HG03457 (cell line): ENCODE measurements around the gene RAPGEF1.
"Not testable (repeated sequence)": the region's sequence is repeated elsewhere in the genome, so short reads cannot be mapped to it uniquely, and the experiment has no call there.

Experiments
- ATAC-seq: cut with Tn5 transposase; IDR thresholded peaks from one replicate; pipeline ENCODE4 v1.9.1; 2021; ENCODE audit warnings: moderate number of reproducible peaks; ENCODE audit not compliant: unreplicated experiment

RAPGEF1 gene

GRCh38 chr9:131731644-131732043 is 8.2 kb downstream of the RAPGEF1 start:
- no peak for ATAC-seq

DNA sequence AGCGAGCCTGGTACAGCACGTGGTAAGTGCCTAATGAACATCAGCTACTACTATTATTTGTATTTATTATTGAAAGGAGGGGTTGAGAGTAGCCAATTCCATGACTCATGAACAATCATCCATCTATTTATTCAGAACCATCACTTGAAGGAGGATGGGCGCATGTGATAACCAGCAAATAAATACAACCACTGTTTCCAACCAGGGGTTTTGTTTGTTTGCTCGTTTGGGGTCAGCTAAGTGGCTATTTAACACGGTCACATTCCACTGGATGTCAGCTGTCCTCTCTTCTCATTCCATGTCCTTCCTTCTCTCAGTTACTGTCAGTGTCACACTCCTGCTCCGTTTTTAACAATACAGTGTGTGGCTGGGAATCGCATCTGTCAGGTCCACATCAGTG is 8.6 kb downstream of the RAPGEF1 start:
- no peak for ATAC-seq

- ATAC-seq: no peak
Observed at GRCh38 chr9:131728961-131729360, 10.9 kb downstream of the RAPGEF1 start.

DNA sequence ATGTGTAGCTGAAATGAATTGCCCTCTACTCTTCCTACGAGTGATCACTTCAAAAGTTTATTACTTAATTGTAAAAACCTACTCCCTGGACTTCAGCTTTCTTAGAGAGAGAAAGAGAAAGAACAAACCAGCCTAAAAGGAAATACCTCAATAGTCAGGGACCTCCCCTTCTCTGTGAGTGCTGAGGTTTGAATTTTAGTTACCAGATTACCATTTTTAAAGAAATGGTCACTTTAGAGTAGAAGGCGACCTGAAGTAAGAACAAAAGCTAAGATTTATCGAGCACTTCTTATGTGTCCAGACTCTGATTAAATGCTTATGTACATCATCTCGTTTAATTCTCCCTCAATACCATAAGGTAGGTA is 11.3 kb downstream of the RAPGEF1 start:
- ATAC-seq: no peak

DNA sequence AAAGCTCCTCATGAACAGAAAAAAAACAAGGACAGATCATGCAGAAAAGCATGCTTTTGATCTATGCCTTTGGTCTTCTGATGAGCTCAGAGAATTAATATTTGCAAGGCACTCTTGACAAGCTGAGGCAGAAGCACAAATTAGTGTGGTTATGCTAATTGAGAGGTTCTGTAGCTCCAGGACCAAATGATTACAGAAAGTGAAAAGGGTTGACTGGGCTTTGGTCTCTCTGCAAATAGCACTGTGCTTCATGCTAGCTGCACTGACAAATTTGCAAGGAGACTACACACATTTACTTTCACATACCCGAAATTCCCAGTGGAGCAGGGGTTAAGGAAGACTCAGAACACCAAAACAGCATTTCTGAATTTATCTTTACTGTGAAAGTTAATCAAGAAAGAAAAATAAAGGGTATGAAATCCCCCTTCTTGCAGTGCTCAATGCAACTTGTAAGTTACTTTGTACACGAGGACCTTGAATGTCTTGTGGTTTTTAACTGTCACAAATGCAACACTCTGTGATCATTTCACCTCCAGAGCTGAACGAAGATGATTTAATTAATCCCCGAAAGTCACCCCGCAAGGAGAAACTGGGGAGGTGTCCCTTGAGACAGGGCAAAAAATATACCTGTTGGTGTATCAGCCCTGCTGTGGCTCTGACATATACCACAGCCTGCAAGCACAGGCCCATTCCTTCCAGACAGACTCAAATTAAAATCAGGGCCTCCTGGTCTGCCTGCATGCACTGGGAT is 11.9 kb downstream of the RAPGEF1 start:
- ATAC-seq: no peak

DNA sequence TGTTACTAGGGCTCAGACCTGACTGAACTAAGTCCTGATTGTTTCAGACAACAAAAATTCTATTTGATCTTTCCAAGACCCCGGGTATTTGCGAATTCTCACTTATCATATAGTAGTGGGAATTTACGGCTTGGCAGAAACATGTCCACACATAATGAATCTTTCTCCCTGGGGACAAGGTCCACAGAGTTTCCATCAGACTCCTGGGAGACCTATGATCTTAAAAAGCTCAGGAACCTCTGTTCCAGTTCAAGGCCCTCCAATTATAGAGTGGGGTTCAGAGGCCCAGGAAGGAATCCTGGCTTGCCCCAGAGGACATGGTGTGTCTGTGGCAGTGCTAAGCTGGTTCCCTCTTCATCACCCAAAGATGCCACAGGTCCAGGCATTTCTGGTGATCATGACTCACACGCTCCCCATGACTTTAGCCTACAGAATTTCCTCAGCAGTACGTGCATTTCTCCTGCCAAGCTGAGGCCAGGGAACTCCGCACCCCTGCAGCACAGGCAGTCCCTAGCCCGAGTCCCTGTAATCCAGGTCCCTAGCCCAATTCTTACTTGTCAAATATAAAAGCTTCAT is 12.6 kb downstream of the RAPGEF1 start:
- ATAC-seq: no peak

GRCh38 chr9:131724683-131725082 is 15.2 kb downstream of the RAPGEF1 start:
- no peak for ATAC-seq

- ATAC-seq: no peak
Observed at GRCh38 chr9:131723632-131724031, 16.2 kb downstream of the RAPGEF1 start.

- no peak for ATAC-seq
Observed at GRCh38 chr9:131722255-131722654, 17.6 kb downstream of the RAPGEF1 start.

GRCh38 chr9:131721076-131721475 is 18.8 kb downstream of the RAPGEF1 start:
- no peak for ATAC-seq

- no peak for ATAC-seq
Observed at GRCh38 chr9:131720330-131720729, 19.5 kb downstream of the RAPGEF1 start.

DNA sequence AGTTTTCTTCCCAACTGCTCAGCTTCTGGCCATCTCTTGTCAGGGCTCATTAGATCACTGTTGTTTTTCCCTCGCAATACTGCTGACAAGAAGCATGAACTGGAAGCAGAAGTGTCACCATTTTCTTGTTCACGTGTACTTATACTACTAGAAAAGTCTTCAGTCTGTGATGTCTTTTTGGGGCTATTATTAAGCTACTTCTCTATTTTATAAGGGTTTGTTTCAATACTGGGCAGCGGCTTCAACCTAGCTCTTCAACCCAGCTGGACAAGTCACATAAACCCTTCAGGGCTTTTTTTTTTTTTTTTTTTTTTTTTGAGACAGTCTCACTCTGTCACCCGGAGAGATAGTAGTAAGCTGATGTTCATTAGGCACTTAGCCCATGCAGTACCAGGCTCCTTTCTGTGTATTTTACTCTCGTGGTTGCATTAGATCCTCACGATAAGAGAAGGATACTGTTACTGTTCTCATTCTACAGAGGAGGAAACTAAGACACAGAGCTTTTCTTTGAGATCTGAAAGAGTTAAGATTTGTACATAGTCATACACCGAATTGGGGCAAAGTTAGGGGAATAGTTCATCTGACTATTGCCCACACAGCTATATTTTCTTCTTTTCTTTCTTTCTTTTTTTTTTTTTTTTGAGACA is 20.5 kb downstream of the RAPGEF1 start:
- ATAC-seq: no peak

DNA sequence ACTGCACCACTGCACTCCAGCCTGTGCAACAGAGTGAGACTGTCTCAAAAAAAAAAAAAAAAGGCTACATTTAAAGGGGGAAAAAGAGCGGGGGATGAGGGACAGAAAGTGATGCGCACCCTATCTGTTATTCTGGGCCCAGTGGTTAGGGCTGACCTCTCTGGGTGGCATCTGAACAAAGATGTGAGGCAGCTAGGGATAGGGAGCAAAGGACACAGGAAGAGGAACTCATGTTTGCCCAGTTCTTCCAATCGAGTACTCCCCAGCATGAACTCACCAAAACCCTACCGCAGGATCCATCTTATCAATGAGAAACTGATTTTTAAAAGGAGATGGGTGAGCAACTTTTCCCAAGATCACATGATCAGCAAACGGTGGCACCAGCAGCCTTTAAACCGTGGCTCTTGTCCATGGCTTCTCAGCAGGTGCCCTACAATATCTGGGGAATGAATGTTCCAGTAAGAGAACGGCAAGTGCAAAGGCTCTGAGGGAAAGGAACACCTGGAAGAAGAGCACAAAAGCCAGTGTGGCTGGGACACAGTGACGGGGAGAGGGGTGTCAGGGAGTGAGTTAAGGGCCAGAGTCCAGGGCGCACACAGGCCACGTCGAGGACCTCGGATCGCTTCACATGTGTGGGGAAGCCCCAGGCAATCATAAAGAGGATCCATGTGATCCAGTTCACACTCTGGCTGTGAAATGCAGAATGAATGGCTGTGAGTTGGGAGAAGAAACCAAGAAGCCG is 22.0 kb downstream of the RAPGEF1 start:
- ATAC-seq: no peak

DNA sequence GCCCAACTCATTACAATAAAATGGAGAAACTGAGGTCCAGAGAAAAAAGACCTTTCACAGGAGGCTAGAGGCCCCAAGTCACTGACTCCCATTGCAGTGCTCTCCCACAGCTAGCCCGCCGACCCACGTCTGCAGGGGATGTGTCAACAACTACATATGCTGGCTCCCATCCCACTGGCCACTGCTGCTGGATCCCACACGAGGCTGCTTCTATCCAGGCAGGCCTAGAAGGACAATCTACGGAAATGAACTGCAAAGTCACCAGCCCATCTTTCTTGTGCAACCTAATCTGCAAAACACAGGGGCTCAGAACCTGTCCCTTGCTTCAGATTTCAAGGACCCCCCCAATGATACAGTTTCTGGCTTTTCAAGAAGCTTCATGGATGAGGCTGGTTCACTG is 24.0 kb downstream of the RAPGEF1 start:
- ATAC-seq: no peak

GRCh38 chr9:131714821-131715220 is 25.1 kb downstream of the RAPGEF1 start:
- no peak for ATAC-seq

DNA sequence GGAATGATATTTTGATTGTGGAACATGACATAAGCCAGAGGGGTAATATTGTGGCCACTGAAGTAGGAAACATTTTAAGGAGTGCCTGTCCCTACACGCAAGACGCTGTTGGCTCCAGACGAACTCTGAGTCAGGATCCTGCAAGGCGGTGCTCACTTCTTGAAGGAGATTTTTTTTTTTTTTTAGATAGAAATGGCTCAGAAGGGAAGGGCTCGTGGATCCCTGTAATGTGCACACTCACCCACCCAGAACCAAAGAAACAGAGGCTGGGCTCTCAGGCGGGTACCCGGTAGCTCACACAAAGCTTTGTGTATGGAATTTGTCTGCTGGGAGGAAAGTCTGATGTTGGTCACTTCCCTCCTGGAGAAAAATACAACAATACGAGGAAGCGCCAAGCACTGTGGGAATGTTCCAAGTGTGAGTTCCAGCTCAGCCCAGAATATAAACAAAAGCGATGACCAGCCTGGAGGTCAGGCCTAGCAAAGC is 25.7 kb downstream of the RAPGEF1 start:
- no peak for ATAC-seq

DNA sequence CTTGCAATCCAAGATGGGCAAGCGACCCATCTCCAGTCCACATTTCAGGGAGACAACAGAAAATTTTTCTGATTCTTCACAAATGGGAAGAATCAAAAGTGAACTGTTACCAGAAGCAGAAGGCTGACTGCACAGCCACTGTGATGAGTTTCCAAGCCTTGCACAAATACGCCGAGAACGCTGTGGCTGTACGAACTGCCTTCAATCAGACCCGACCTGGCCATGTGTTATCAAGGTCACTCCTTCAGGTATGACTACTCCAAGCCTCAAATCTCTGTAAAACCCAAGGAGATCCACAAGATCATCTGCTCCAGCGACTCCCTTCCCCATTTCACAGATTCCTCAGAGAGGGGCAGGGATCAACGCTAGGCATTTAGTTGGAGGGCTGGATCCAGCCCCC is 26.9 kb downstream of the RAPGEF1 start:
- no peak for ATAC-seq

DNA sequence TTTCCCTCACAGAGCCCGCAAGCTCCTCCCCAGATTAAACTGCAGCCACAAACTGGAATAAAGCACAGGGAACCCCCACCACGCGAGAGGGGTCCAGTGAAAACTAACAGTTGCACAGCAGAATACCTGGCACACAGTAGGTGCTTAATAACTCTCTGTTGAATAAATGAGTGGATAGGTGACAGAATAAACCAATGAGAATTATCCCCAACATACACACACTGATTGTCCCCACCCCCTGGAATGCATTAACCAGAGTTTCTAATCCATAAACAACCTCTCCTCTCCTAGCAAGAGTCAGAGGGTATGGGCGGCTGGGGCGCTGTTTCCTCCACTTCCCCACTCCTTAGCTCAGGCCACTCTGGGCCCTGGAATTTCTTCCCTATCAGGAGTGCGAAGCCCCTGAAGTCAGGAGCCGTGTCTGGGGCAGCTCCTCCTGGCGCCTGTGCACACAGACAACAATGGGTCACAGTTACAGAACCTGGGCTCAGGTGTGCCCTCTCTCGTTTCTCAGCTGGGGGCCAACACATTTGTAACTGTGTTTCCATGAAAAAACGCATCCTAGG is 27.6 kb downstream of the RAPGEF1 start:
- ATAC-seq: no peak

GRCh38 chr9:131709771-131710431 is 30.0 kb downstream of the RAPGEF1 start:
- ATAC-seq: no peak

- ATAC-seq: not testable (repeated sequence)
Observed at GRCh38 chr9:131709010-131709770, 30.7 kb downstream of the RAPGEF1 start.
